Neutrophil (primary cell): ENCODE data around the gene ST7.
"Not testable (repeated sequence)": the region's sequence is repeated elsewhere in the genome, so short reads cannot be mapped to it uniquely, and the experiment has no call there.

Source experiments
- H3K27ac ChIP-seq: fragments of 200-600 bp; sonication (generic); 2 replicates; pipeline ENCODE4 v1.5.1; 2016; ENCODE audit warnings: mild to moderate bottlenecking, moderate library complexity
- H3K27me3 ChIP-seq: fragments of 200-600 bp; sonication (generic); 2 replicates; pipeline ENCODE4 v1.6.0; 2016; ENCODE audit warnings: mild to moderate bottlenecking
- H3K36me3 ChIP-seq: fragments of 200-600 bp; sonication (generic); 2 replicates; pipeline ENCODE4 v1.5.1; 2017
- H3K4me1 ChIP-seq, 2 experiments: fragments of 200-600 bp in 1 of 2; sonication (generic) in 1 of 2; 1 replicate in 1 of 2; 2 replicates in 1 of 2; pipeline versions ENCODE4 v1.5.1 to v1.6.1; 2013 to 2016; ENCODE audit warnings: low read depth in 1 of 2, low read length in 1 of 2, mild to moderate bottlenecking in 1 of 2, moderate library complexity in 1 of 2; ENCODE audit not compliant: control insufficient read depth in 1 of 2, insufficient read depth in 1 of 2
- H3K4me3 ChIP-seq, 2 experiments: fragments of 200-600 bp in 1 of 2; sonication (generic) in 1 of 2; 1 replicate in 1 of 2; 2 replicates in 1 of 2; pipeline ENCODE4 v1.5.1; 2013 to 2016; ENCODE audit warnings: low read depth in 1 of 2, low read length in 1 of 2, mild to moderate bottlenecking in 1 of 2, moderate library complexity in 1 of 2
- H3K9me3 ChIP-seq: fragments of 200-600 bp; sonication (generic); 2 replicates; pipeline ENCODE4 v1.5.1; 2016
- CTCF ChIP-seq: fragments of 200-600 bp; sonication (generic); IDR thresholded peaks from 2 replicates; pipeline ENCODE4 v1.5.1; 2016; ENCODE audit warnings: antibody characterized with exemption

The ST7 gene

GRCh38 chr7:116955801-116956476 lies 2.6 kb downstream of the ST7 start:
- TF ChIP-seq CTCF, result no peak
- H3K27ac ChIP-seq, result no peak overlapping the region
- H3K27me3 ChIP-seq, result peaks cover 4% of the 10 kb centered on the region
- H3K36me3 ChIP-seq, result no peaks in the 10 kb centered on the region
- H3K9me3 ChIP-seq, result no peaks in the 10 kb centered on the region
- H3K4me1 ChIP-seq, result peaks cover 16 to 23% of the 10 kb centered on the region in 2 experiments
- H3K4me3 ChIP-seq, result no peak overlapping the region

- Histone ChIP-seq H3K4me1 (peaks cover 16 to 23% of the 10 kb centered on the region in 2 experiments), H3K4me3 (no peak overlapping the region), H3K36me3 (no peaks in the 10 kb centered on the region), H3K27ac (no peak overlapping the region), H3K9me3 (no peaks in the 10 kb centered on the region), H3K27me3 (peaks cover 4% of the 10 kb centered on the region)
- no peak for TF ChIP-seq CTCF
Measured at GRCh38 chr7:116956477-116956804, 3.1 kb downstream of the ST7 start.

- H3K4me1 ChIP-seq, result peaks cover 13 to 18% of the 10 kb centered on the region in 2 experiments
- no peak overlapping the region for H3K4me3 ChIP-seq
- no peaks in the 10 kb centered on the region for H3K9me3 ChIP-seq
- TF ChIP-seq CTCF, result no peak
- no peak overlapping the region for H3K27ac ChIP-seq
- H3K36me3 ChIP-seq, result no peaks in the 10 kb centered on the region
- peaks cover under 1% of the 10 kb centered on the region for H3K27me3 ChIP-seq
Measured at GRCh38 chr7:116957874-116958273, 4.6 kb downstream of the ST7 start.

- H3K27me3 ChIP-seq, H3K9me3 ChIP-seq, H3K4me1 ChIP-seq, H3K4me3 ChIP-seq, H3K36me3 ChIP-seq, H3K27ac ChIP-seq: not testable (repeated sequence)
Measured at GRCh38 chr7:116961966-116962673, 8.8 kb downstream of the ST7 start.

- Histone ChIP-seq H3K4me1 (no peaks in the 10 kb centered on the region), H3K27me3 (no peaks in the 10 kb centered on the region), H3K27ac (no peak overlapping the region), H3K9me3 (no peaks in the 10 kb centered on the region), H3K4me3 (no peak overlapping the region), H3K36me3 (no peaks in the 10 kb centered on the region)
- TF ChIP-seq CTCF, result no peak
Measured at GRCh38 chr7:116963234-116963633, 9.9 kb downstream of the ST7 start.

GRCh38 chr7:116966601-116967000 lies 13.3 kb downstream of the ST7 start:
- no peaks in the 10 kb centered on the region for H3K36me3 ChIP-seq
- TF ChIP-seq CTCF, result no peak

More at GRCh38 chr7:116966601-116967000, 13.3 kb downstream of the ST7 start:
- H3K4me3 ChIP-seq, result no peak overlapping the region
- H3K4me1 ChIP-seq, result peaks cover 0 to 13% of the 10 kb centered on the region in 2 experiments
- no peaks in the 10 kb centered on the region for H3K27me3 ChIP-seq
- H3K9me3 ChIP-seq, result no peaks in the 10 kb centered on the region
- H3K27ac ChIP-seq, result no peak overlapping the region
